ENCODE results near the gene AMER3. TPM values are rescaled to one million over a fixed set of nuclear protein-coding genes. Genes with fewer than 3 reads are reported as not detected.

Gene AMER3
- total RNA-seq, 1 experiment from 2014 or later: not detected

DNA sequence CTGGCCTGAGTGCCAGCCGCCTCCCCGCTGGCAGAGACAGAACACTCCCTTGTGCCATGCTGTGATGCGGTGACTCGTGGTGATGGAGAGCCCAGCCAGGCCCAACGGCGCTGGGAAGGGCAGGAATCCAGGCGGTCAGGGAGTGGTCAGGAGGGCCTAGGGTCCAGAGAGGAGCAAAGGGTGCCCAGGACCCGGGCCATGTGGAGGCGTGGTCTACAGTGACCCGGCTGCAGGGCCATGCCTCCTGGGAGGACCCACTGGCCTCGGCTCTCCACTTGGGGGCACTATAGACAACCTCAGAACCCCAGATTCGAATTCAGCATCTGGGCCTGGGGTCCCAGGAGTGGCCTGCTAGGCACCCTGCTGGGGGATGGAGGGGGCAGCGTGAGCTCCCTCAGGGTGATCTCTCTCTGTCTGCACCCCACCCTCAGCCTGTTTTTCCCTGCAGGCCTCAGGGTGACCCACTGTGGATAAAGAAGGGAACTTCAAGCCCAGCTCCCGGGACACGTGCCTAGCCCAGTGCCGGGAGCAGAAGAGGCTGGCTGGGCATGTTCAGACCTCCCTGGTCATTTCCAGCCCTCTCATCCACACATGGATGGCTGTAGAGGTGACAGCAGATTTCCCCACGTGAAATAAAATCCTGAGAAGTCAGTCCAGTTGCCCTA lies 13.0 kb downstream of the AMER3 start:
- DNase-seq (ENCODE audit: low read depth, low spot score): no peak
- ATAC-seq: peak; percentile 67

GRCh38 chr2:130769343-130769907 lies 14.1 kb downstream of the AMER3 start:
- POLR2A ChIA-PET: no interaction called here

More for the DNA sequence above, 13.0 kb downstream of the AMER3 start:
- in situ Hi-C loops (cut with HindIII; ENCODE audit: low pct_unique_long_range_greater_than_20kb, low sequenced_read_pairs): no loop called here
- ChIA-PET CTCF (no interaction called here), POLR2A (no interaction called here)
- no peaks in the 10 kb centered on the region for H3K36me3 ChIP-seq (ENCODE audit: control insufficient read depth, insufficient read depth, low read length)
- intact Hi-C loops (cut with micrococcal nuclease; ENCODE audit: unreplicated experiment): no loop called here
- no TSS peak for BruUV-seq (replicated peaks)
- no peaks in the 10 kb centered on the region for H3K4me1 ChIP-seq (ENCODE audit: control insufficient read depth, insufficient read depth, low read length)
- no peaks in the 10 kb centered on the region for H3K9me3 ChIP-seq (ENCODE audit: control insufficient read depth, insufficient read depth, low read depth, low read length)
- TF ChIP-seq CTCF (IDR thresholded peaks at IDR 0.05) (peak; percentile 57), POLR2AphosphoS5 (IDR thresholded peaks at IDR 0.05; ENCODE audit: low read depth, low read length) (no peak)
- no peak overlapping the region for H3K27ac ChIP-seq (ENCODE audit: low read length)
- H3K4me3 ChIP-seq (ENCODE audit: low read depth in 2 of 2, low read length in 2 of 2): no peak overlapping the region
- H3K27me3 ChIP-seq (ENCODE audit: control insufficient read depth, insufficient read depth, low read length): no peaks in the 10 kb centered on the region; the same call in 1 of the 2 replicates

DNA sequence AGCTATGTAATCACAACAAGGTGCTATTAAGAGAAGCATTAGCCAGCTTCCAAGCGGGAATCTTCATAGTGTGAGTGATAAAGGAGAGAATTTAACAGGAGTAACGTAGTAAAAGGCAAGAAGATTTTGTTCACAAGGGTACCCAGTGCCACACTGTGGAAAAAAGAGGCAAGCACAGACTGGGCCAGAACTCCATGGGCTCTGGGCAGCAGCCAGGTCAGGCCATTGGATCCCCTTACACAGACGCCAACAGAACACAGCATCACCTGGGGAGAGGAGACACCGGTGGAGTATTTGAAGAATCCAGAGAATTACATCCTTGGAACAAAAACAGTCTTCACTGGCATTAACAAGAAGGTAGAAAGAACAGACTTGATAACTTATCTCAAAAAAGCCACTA lies 21.2 kb downstream of the AMER3 start:
- Histone ChIP-seq H3K27me3 (ENCODE audit: control insufficient read depth, insufficient read depth, low read length) (0 out of 2 replicates have a peak, but pooled peaks cover 2% of the 10 kb centered on the region), H3K4me3 (ENCODE audit: low read depth in 2 of 2, low read length in 2 of 2) (no peak overlapping the region), H3K27ac (ENCODE audit: low read length) (no peak overlapping the region), H3K36me3 (ENCODE audit: control insufficient read depth, insufficient read depth, low read length) (no peaks in the 10 kb centered on the region), H3K9me3 (ENCODE audit: control insufficient read depth, insufficient read depth, low read depth, low read length) (no peaks in the 10 kb centered on the region), H3K4me1 (ENCODE audit: control insufficient read depth, insufficient read depth, low read length) (no peaks in the 10 kb centered on the region)
- CTCF ChIA-PET: no interaction called here
- BruUV-seq (replicated peaks): no TSS peak
- peak; percentile 79 for ATAC-seq
- intact Hi-C loops (cut with micrococcal nuclease; ENCODE audit: unreplicated experiment): no loop called here
- in situ Hi-C loops (cut with HindIII; ENCODE audit: low pct_unique_long_range_greater_than_20kb, low sequenced_read_pairs): no loop called here
- no peak for DNase-seq (ENCODE audit: low read depth, low spot score)
- POLR2A ChIA-PET: no interaction called here
- TF ChIP-seq POLR2AphosphoS5 (IDR thresholded peaks at IDR 0.05; ENCODE audit: low read depth, low read length) (no peak), SIN3A (IDR thresholded peaks at IDR 0.05; ENCODE audit: borderline replicate concordance, insufficient read depth, low read depth, low read length) (no peak)
- TF ChIP-seq, protein P1, sequence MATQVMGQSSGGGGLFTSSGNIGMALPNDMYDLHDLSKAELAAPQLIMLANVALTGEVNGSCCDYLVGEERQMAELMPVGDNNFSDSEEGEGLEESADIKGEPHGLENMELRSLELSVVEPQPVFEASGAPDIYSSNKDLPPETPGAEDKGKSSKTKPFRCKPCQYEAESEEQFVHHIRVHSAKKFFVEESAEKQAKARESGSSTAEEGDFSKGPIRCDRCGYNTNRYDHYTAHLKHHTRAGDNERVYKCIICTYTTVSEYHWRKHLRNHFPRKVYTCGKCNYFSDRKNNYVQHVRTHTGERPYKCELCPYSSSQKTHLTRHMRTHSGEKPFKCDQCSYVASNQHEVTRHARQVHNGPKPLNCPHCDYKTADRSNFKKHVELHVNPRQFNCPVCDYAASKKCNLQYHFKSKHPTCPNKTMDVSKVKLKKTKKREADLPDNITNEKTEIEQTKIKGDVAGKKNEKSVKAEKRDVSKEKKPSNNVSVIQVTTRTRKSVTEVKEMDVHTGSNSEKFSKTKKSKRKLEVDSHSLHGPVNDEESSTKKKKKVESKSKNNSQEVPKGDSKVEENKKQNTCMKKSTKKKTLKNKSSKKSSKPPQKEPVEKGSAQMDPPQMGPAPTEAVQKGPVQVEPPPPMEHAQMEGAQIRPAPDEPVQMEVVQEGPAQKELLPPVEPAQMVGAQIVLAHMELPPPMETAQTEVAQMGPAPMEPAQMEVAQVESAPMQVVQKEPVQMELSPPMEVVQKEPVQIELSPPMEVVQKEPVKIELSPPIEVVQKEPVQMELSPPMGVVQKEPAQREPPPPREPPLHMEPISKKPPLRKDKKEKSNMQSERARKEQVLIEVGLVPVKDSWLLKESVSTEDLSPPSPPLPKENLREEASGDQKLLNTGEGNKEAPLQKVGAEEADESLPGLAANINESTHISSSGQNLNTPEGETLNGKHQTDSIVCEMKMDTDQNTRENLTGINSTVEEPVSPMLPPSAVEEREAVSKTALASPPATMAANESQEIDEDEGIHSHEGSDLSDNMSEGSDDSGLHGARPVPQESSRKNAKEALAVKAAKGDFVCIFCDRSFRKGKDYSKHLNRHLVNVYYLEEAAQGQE (IDR thresholded peaks at IDR 0.05; ENCODE audit: insufficient read depth in 1 of 2, low read depth in 2 of 2, low read length in 1 of 2): no peak

More at GRCh38 chr2:130769343-130769907, 14.1 kb downstream of the AMER3 start:
- no peaks in the 10 kb centered on the region for H3K36me3 ChIP-seq (ENCODE audit: control insufficient read depth, insufficient read depth, low read length)
- DNase-seq (ENCODE audit: low read depth, low spot score) (no peak), ATAC-seq (no peak)
- BruUV-seq (replicated peaks): no TSS peak
- H3K27ac ChIP-seq (ENCODE audit: low read length): no peak overlapping the region
- H3K9me3 ChIP-seq (ENCODE audit: control insufficient read depth, insufficient read depth, low read depth, low read length): no peaks in the 10 kb centered on the region
- in situ Hi-C loops (cut with HindIII; ENCODE audit: low pct_unique_long_range_greater_than_20kb, low sequenced_read_pairs): no loop called here
- no peak overlapping the region for H3K4me3 ChIP-seq (ENCODE audit: low read depth in 2 of 2, low read length in 2 of 2)
- no peaks in the 10 kb centered on the region; the same call in 1 of the 2 replicates for H3K27me3 ChIP-seq (ENCODE audit: control insufficient read depth, insufficient read depth, low read length)
- H3K4me1 ChIP-seq (ENCODE audit: control insufficient read depth, insufficient read depth, low read length): no peaks in the 10 kb centered on the region
- TF ChIP-seq SIN3A (IDR thresholded peaks at IDR 0.05; ENCODE audit: borderline replicate concordance, insufficient read depth, low read depth, low read length) (no peak), POLR2AphosphoS5 (IDR thresholded peaks at IDR 0.05; ENCODE audit: low read depth, low read length) (no peak), TCF7L2 (IDR thresholded peaks at IDR 0.05; ENCODE audit: low read depth, low read length) (no peak)
- TF ChIP-seq, protein P1 (IDR thresholded peaks at IDR 0.05; ENCODE audit: insufficient read depth in 1 of 2, low read depth in 2 of 2, low read length in 1 of 2): no peak
- intact Hi-C loops (cut with micrococcal nuclease; ENCODE audit: unreplicated experiment): no loop called here
- CTCF ChIA-PET: no interaction called here

Data from Panc1 (cell line).